ENCODE results near the gene SPAM1.

DNA sequence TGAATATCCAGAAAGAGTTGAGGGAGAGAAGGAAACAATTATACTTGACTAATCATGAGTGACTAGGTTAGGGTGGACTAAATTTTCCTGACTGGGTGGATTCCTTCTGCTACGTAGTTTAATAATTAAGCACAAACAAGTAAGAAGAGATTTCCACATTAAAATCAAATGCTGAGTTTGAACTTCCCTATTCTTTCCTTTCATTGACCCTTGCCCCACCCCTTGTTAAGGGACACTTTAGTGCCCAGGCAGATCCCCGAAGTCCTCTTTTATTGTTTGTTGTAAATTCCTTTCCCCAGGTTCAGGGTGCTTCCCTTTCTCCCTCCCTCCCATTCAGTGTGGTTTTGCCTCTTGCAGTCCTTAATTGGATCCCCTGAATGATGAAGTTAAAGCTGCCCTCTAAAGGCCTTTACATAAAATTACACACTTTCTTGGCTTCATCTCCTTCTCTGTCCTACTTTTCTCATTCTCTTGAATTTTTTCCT lies 8.8 kb upstream of the SPAM1 start:
- TF ChIP-seq POLR2A (IDR thresholded peaks at IDR 0.05) = no peak
- TF ChIP-seq, protein P1, sequence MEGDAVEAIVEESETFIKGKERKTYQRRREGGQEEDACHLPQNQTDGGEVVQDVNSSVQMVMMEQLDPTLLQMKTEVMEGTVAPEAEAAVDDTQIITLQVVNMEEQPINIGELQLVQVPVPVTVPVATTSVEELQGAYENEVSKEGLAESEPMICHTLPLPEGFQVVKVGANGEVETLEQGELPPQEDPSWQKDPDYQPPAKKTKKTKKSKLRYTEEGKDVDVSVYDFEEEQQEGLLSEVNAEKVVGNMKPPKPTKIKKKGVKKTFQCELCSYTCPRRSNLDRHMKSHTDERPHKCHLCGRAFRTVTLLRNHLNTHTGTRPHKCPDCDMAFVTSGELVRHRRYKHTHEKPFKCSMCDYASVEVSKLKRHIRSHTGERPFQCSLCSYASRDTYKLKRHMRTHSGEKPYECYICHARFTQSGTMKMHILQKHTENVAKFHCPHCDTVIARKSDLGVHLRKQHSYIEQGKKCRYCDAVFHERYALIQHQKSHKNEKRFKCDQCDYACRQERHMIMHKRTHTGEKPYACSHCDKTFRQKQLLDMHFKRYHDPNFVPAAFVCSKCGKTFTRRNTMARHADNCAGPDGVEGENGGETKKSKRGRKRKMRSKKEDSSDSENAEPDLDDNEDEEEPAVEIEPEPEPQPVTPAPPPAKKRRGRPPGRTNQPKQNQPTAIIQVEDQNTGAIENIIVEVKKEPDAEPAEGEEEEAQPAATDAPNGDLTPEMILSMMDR (IDR thresholded peaks at IDR 0.05 in 4 of 5, conservative IDR thresholded peaks at IDR 0.05 in 1 of 5) = no peak
